ENCODE results near the gene SERPINB11. TPM values are rescaled to one million over a fixed set of nuclear protein-coding genes. Genes with fewer than 3 reads are reported as not detected.
A peak's percentile ranks its signal among the peaks of the same experiment; 100 is the strongest.
"Not testable (repeated sequence)": the region's sequence is repeated elsewhere in the genome, so short reads cannot be mapped to it uniquely, and the experiment has no call there.

SERPINB11 gene
- total RNA-seq, 1 donor from 2014 or later = not detected

DNA sequence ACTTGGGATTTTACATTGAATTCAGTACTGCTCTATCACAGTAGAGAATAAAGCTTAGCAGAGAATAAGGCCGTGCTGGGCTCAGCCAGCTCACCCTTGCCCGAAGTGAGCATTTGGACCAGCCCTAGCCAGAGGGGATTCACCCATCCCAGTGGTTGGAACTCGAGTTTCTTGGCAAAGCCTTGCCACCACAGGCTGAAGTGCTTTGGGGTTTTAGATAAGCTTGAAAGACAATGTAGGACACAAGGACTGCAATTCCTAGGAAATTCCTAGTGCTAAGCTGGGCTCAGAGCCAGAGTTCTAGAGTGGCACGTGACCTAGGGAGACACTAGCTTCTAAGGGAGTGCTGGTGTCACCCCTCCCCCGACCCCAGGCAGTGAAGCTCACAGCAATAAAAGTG is 28.0 kb downstream of the SERPINB11 start:
- DNase-seq = no peak

DNA sequence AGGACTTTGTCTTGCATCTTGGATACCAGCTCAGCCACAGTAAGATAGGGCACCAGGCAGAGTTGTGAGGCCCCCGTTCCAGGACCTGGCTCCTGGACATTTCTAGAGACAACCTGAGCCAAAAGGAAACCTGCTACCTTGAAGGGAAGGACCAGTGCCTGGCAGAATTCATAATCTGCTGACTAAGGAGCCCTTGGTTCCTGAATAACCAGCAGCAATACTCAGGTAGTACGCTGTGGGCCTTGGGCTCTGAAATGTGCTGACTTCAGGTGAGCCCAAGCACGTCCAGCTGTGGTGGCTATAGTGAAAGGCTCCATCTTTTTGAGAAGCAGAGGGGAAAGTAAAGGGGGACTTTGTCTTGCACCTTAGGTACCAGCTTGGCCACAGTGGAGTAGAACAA is 28.5 kb downstream of the SERPINB11 start:
- DNase-seq = no peak

DNA sequence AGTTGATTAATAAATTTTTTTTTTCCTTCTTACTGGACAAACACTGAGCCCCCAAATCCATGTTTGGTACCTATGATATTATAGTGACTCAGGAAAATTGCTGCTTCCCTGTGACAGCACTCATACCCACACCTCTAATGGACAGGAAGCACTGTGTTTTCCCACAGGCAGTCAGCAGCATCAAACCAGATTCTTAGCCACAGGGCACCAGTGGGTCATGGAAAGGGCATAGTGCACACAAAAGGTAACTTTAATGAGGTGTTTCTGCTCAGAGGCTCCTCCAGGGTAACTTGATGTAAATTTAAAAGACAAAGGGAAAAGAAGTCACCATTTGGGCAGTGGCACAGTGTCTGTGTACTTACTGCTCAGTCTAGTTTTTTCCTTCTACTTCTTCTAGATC is 34.1 kb downstream of the SERPINB11 start:
- DNase-seq = no peak

DNA sequence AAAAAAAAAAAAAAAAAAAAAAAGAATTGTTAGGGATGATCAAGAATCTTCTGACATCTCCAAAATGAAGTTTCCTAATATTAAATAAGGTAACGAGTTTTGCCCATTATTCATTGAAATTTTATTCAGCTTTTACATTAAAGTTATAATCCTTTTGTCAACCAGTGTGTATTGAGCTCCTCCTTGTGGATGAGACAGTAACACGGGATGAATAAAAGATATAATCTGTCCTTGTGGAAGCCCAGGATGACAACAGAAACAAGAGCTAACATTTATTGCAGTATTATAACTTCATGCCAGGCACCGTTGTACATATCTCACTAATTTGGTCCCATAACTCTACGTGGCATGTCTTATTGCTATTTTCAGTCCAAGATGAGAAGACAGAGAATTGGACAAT is 39.0 kb downstream of the SERPINB11 start:
- peak; percentile 24 for DNase-seq

DNA sequence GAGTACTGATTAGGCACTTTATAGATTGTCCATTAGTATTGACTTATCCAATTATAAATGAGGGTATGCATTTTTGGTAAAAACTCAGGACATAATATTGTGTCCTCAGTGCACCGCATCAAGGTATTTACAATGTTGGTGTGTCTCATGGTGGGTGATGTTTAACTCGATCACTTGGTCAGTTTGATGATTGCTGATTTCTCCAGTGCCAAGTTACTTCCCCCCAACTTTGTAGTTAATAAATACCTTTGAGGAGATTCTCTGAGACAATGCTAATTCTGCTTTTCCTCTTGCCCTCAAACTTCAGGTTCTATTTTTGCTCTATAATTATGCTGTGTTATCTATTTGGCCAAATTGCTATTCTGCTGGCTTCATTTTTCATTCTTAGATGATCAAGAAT is 44.2 kb downstream of the SERPINB11 start:
- DNase-seq = no peak

DNA sequence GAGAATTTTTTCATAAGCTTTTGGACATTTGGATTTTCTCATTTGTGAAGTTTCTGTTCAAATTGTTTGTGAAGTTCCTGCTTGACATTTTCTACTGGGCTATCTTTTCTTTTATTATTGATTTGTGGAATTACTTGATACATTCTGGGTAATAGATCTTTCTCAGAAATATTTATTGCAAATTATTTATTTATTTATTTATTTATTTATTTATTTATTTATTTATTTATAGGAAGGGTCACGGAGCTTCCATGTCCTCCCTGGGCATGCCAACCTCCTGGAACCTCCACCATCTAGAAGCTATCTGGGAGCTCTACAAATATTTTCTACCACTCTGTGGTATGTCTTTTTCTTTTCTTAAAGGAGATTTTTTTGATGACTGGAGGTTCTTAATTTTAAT is 46.7 kb downstream of the SERPINB11 start:
- DNase-seq = no peak

DNA sequence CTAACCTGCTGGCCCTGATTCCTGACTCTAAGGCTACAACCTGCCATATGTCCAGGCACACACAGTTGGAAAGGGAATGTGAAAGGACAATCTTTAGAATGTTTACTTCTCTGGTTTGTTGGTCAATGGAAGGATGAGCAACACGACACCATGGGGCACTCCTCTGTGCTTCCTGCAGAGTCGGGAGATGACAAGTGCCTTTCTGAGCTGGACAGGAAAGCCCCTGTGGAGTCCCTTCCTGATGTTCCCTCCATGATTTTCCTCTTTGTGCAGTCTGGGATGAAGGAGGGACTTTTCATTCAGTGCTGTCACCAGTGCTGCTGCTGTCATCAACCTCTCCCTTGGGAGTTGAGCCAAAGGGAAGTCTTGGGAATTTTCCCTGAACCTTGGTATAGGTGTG is 49.9 kb downstream of the SERPINB11 start:
- no peak for DNase-seq

DNA sequence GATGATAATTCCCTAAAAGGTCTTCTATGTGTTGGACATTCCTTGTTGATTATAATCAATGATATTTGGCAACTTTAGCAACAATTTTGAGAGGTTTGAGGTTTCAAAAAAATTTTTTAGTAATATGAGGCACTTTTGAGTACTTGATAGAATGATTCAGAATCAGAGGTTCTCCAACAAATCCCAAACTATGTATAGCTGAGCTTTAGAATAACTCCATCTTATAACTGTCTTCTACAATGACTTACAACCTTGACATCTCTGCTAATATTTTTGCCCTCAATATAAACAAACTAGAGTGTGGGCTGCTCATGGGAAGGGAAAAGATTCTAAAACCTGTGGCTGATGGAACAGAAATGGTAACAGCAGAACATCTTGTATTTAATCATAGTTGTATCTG is 50.9 kb downstream of the SERPINB11 start:
- DNase-seq = no peak

DNA sequence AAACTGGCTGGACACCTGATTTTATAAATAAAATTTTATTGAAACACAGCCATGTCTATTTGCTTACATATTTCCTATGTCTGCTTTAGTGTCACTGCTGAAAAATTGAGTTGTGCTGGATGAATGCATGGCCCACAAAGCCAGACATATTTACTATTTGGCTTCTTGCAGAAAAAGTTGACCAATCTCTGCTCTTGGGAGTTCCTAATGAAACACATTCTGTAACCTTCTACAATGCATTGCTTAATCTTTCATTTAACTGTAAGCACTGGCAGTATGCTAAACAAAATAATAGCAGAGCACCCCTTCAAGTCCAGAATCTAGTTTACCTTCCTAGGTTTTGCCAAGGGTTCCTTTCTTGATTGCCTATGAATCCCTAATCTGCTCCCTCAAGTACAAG is 54.8 kb downstream of the SERPINB11 start:
- DNase-seq = no peak

DNA sequence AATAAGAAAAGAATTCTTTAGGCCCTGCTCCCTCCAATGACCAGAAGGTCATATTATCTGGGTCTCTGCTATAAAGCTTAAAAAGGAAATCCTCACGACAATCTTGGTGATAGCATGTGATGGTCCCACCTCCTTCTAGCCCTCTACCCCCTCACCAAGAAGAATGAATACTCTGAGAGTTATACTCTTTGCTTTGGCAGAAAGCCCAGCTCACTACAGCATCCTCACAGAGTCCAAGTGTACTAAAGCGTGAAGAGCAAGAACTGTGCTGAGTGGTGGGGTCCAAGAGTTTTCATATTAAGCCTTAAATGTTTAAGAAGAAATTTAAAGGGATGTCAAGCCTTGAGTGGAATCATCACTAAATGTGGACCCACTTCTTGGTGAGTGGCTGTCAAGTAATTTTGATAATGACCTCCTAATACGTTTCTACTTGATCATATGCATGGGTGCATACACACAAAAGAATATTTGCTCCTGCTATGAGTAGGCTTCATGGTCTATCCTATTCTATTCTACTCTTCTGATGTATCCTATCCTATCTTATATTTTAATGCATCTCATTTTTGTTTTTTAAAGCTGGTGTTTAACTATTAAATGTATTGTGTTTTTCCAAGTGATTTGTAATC is 56.0 kb downstream of the SERPINB11 start:
- no peak for DNase-seq

DNA sequence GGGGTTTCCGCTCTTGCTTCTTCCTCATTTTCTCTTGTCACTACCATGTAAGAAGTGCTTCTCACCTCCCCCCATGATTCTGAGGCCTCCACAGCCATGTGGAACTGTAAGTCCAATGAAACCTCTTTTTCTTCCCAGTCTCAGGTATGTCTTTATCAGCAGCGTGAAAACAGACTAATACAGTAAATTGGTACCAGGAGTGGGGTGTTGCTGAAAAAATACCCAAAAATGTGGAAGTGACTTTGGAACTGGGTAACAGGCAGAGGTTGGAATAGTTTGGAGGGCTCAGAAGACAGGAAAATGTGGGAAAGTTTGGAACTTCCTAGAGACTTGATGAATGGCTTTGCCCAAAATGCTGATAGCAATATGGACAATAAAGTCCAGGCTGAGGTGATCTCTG is 57.0 kb downstream of the SERPINB11 start:
- DNase-seq = not testable (repeated sequence)

DNA sequence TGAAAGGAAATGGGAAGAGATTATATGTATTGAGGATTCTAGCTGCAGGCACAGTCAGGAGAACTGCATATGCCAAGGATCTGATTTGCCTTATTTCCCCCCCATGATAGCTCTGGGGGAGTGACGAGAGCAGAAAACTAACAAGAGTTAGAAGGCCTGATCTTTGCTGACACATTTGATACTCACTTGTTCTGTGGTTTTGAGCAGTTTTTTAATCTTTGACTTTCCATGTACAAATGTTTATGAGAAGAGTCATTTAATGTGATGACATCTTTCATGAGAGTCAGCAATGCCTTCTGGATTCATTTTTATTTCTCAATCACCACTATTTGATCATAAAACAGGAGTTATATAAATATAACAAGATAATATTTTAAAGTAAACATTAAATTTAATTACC is 59.8 kb downstream of the SERPINB11 start:
- DNase-seq = no peak

DNA sequence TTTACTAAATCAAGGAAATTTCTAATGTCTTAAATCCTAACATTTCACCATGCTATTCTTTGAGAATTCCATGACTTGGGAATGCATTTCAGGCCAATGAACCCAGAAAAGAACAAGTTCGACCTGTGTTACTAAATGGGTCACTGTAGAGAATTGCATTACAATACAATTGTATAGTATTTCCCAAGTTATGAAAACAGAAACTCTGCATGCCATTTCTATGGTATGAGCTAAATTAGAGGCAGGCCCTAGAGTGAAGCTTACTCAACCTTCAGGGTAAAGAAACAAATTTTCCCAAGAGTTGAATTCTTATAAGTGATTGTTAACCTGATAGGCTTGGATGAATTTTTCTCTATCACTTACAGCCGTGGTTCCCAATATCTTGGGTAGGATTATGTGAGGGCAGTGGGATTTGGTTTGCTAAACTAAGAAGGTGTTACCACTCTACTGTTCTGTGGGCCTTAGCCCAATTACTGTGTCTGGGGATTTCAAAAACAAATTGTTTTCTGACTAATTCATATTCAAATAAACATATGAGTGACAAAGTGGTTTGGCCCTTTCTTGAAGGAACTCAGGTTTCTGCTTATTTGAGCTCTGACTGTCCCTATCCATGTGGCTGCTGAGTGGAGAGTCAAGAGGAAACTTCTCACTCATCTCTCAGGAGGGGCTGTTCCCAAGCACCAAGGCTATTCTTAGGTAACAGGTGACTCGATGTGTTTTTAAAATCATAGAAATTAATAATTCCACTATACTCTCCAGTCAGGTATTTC is 61.3 kb downstream of the SERPINB11 start:
- DNase-seq = no peak

DNA sequence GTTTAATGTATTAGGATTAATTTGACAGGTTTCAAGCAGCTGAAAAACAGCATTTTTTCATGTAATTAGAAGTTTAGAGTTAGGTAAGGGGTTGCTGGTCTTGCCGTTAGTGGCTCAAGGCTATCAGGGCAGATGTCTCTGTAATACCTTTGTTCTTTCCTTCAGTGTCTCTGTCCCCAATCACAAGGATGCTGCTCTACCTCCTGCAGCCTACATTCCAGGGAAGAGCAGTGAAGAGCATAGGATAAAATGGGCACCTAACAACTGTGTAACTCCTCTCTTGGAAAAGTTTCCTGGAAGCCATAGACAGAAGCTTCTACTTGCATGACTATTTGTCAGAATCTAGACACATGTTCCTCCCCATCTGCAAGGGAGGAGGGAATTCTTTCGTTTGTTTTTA is 63.1 kb downstream of the SERPINB11 start:
- DNase-seq = no peak

Other genes starting within 250 kb of the SERPINB11 start
- 130 TPM for gene SERPINB5, start 226.0 kb upstream of the SERPINB11 start, total RNA-seq
- gene SERPINB12, start 160.6 kb upstream of the SERPINB11 start, total RNA-seq = 64.6 TPM
- 21.2 TPM for gene SERPINB13, start 115.6 kb upstream of the SERPINB11 start, total RNA-seq
- gene SERPINB4, start 58.7 kb upstream of the SERPINB11 start, total RNA-seq = 29.1 TPM
- 49.5 TPM for gene SERPINB3, start 41.1 kb upstream of the SERPINB11 start, total RNA-seq
- gene SERPINB7, start 72.5 kb downstream of the SERPINB11 start, total RNA-seq = 14.6 TPM
- gene SERPINB2, start 184.7 kb downstream of the SERPINB11 start, total RNA-seq = 153 TPM
- gene SERPINB10, start 205.0 kb downstream of the SERPINB11 start, total RNA-seq = 3.9 TPM
- 0.20 TPM for gene HMSD, start 246.3 kb downstream of the SERPINB11 start, total RNA-seq